Glutamatergic neuron (in vitro differentiated cells): ENCODE results near the gene MAD2L2. TPM values are rescaled to one million over a fixed set of nuclear protein-coding genes. Genes with fewer than 3 reads are reported as not detected.

Source experiments
- DNase-seq: peaks from one replicate; pipeline ENCODE4 v3.0.0; 2022
- H3K27ac Mint-ChIP-seq: one replicate; pipeline ENCODE4 v1.8.0; 2020; ENCODE audit warnings: mild to moderate bottlenecking, mixed read lengths, inconsistent platforms; ENCODE audit not compliant: unreplicated experiment
- H3K27me3 Mint-ChIP-seq: one replicate; pipeline ENCODE4 v1.8.0; 2020; ENCODE audit warnings: mild to moderate bottlenecking, moderate library complexity, mixed read lengths, inconsistent platforms; ENCODE audit not compliant: unreplicated experiment
- H3K36me3 Mint-ChIP-seq: one replicate; pipeline ENCODE4 v1.8.0; 2020; ENCODE audit warnings: mild to moderate bottlenecking, mixed read lengths, inconsistent platforms; ENCODE audit not compliant: unreplicated experiment
- H3K4me1 Mint-ChIP-seq: one replicate; pipeline ENCODE4 v1.8.0; 2020; ENCODE audit warnings: mild to moderate bottlenecking, low read depth, mixed read lengths, inconsistent platforms; ENCODE audit not compliant: unreplicated experiment
- H3K4me3 Mint-ChIP-seq: one replicate; pipeline ENCODE4 v1.8.0; 2020; ENCODE audit warnings: mild to moderate bottlenecking, mixed read lengths, inconsistent platforms; ENCODE audit not compliant: unreplicated experiment
- H3K9me3 Mint-ChIP-seq: one replicate; pipeline ENCODE4 v1.8.0; 2020; ENCODE audit warnings: mild to moderate bottlenecking, moderate library complexity, mixed read lengths, inconsistent platforms; ENCODE audit not compliant: unreplicated experiment
- CTCF ChIP-seq: fragments of 200-600 bp; sonication (generic); IDR thresholded peaks from one replicate; pipeline ENCODE4 v1.5.0; 2021; ENCODE audit not compliant: partially characterized antibody, unreplicated experiment
- total RNA-seq: library from RNA; stranded (reverse); fragmentation: NEBNext Ultra II Directional; extraction: Animal tissue kit (Norgen Biotek cat#: 25700); gene quantifications from one replicate; pipeline ENCODE4 v1.2.1, GENCODE V29; 2021; ENCODE audit not compliant: unreplicated experiment

MAD2L2 gene
- total RNA-seq, 1 donor from 2014 or later = 90.2 TPM

- H3K27ac Mint-ChIP-seq = no peak overlapping the region
- no peak overlapping the region for H3K4me3 Mint-ChIP-seq
- H3K4me1 Mint-ChIP-seq = peaks cover 1% of the 10 kb centered on the region
- peaks cover 4% of the 10 kb centered on the region for H3K9me3 Mint-ChIP-seq
- no peaks in the 10 kb centered on the region for H3K27me3 Mint-ChIP-seq
- no peaks in the 10 kb centered on the region for H3K36me3 Mint-ChIP-seq
- no peak for TF ChIP-seq CTCF
- DNase-seq = no peak
Measured at GRCh38 chr1:11671544-11672286, 9.2 kb downstream of the MAD2L2 start.

GRCh38 chr1:11671205-11671543 is 9.8 kb downstream of the MAD2L2 start:
- H3K9me3 Mint-ChIP-seq = peaks cover 4% of the 10 kb centered on the region
- H3K36me3 Mint-ChIP-seq = no peaks in the 10 kb centered on the region
- no peak overlapping the region for H3K4me3 Mint-ChIP-seq
- no peak for DNase-seq
- no peaks in the 10 kb centered on the region for H3K27me3 Mint-ChIP-seq
- H3K4me1 Mint-ChIP-seq = peaks cover 1% of the 10 kb centered on the region
- no peak for TF ChIP-seq CTCF
- no peak overlapping the region for H3K27ac Mint-ChIP-seq

- Mint-ChIP-seq H3K4me3 (no peak overlapping the region), H3K27ac (peak overlapping the region; percentile 84), H3K27me3 (no peaks in the 10 kb centered on the region), H3K4me1 (peaks cover 1% of the 10 kb centered on the region), H3K9me3 (peaks cover 4% of the 10 kb centered on the region), H3K36me3 (no peaks in the 10 kb centered on the region)
- TF ChIP-seq CTCF = no peak
- no peak for DNase-seq
Measured at GRCh38 chr1:11670747-11671146, 10.2 kb downstream of the MAD2L2 start.

- TF ChIP-seq CTCF = no peak
- Mint-ChIP-seq H3K27ac (no peak overlapping the region), H3K27me3 (no peaks in the 10 kb centered on the region), H3K4me3 (no peak overlapping the region), H3K4me1 (peaks cover 1% of the 10 kb centered on the region), H3K36me3 (no peaks in the 10 kb centered on the region), H3K9me3 (peaks cover 4% of the 10 kb centered on the region)
- DNase-seq = no peak
Measured at GRCh38 chr1:11668516-11668915, 12.4 kb downstream of the MAD2L2 start.

- Mint-ChIP-seq H3K27me3 (peaks cover 6% of the 10 kb centered on the region), H3K9me3 (peaks cover 1% of the 10 kb centered on the region), H3K27ac (no peak overlapping the region), H3K4me1 (peaks cover 1% of the 10 kb centered on the region), H3K36me3 (no peaks in the 10 kb centered on the region), H3K4me3 (peak overlapping the region; percentile 69)
- no peak for DNase-seq
- no peak for TF ChIP-seq CTCF
Measured at GRCh38 chr1:11664336-11665065, 16.4 kb downstream of the MAD2L2 start.
